ENCODE measurements around the gene POMGNT1. TPM values are rescaled to one million over a fixed set of nuclear protein-coding genes. Genes with fewer than 3 reads are reported as not detected.

Gene POMGNT1
- total and polyA plus RNA-seq, 2 of the 13 experiments (the other 11 are each of a cell fraction or from before 2014, with no cell fraction given) = 33.9 to 46.8 TPM

- TF ChIP-seq GMEB2 (CRISPR knock-in tag; IDR thresholded peaks at IDR 0.05; ENCODE audit: low read depth) = no peak
- no peak for TF ChIP-seq KAT8 (CRISPR knock-in tag; IDR thresholded peaks at IDR 0.05)
- TF ChIP-seq BCL3 (CRISPR knock-in tag; IDR thresholded peaks at IDR 0.05) = no peak
- 0 out of 2 replicates have a peak, but pooled peaks have one; percentile 11 for TF ChIP-seq KLF11 (CRISPR knock-in tag; IDR thresholded peaks at IDR 0.05)
- no peak for TF ChIP-seq NR2F2 (IDR thresholded peaks at IDR 0.05; ENCODE audit: borderline replicate concordance, low read depth)
- peak; percentile 56; the same call in 1 of the 2 replicates for TF ChIP-seq RBFOX2 (IDR thresholded peaks at IDR 0.05; ENCODE audit: low read depth, low read length)
- no peak for TF ChIP-seq ZNF446 (CRISPR knock-in tag; IDR thresholded peaks at IDR 0.05)
- no peak for TF ChIP-seq ZNF609 (CRISPR knock-in tag; IDR thresholded peaks at IDR 0.05; ENCODE audit: borderline replicate concordance)
- no peak for TF ChIP-seq KLF6 (CRISPR knock-in tag; IDR thresholded peaks at IDR 0.05)
- TF ChIP-seq ZNF232 (CRISPR knock-in tag; IDR thresholded peaks at IDR 0.05; ENCODE audit: borderline replicate concordance) = no peak; the same call in 1 of the 2 replicates
- TF ChIP-seq ZNF556 (CRISPR knock-in tag; IDR thresholded peaks at IDR 0.05; ENCODE audit: borderline replicate concordance) = no peak
- no peak for TF ChIP-seq FOXK2 (IDR thresholded peaks at IDR 0.05)
- no peak for TF ChIP-seq KMT2A (CRISPR knock-in tag; IDR thresholded peaks at IDR 0.05)
- no peak for TF ChIP-seq SP2 (CRISPR knock-in tag; IDR thresholded peaks at IDR 0.05)
- no peak for TF ChIP-seq MTERF4 (CRISPR knock-in tag; IDR thresholded peaks at IDR 0.05)
- TF ChIP-seq ZSCAN21 (CRISPR knock-in tag; IDR thresholded peaks at IDR 0.05; ENCODE audit: borderline replicate concordance) = 0 out of 2 replicates have a peak, but pooled peaks have one; percentile 42
- TF ChIP-seq ZNF282 (IDR thresholded peaks at IDR 0.05; ENCODE audit: partially characterized antibody) = no peak
- no peak for TF ChIP-seq ZNF652 (CRISPR knock-in tag; IDR thresholded peaks at IDR 0.05; ENCODE audit: borderline replicate concordance, low read depth)
- TF ChIP-seq SRF (IDR thresholded peaks at IDR 0.05; ENCODE audit: low read depth, low read length) = no peak
- no peak for TF ChIP-seq ZNF430 (CRISPR knock-in tag; IDR thresholded peaks at IDR 0.05)
- TF ChIP-seq ATF7-NPFF (CRISPR knock-in tag; IDR thresholded peaks at IDR 0.05; ENCODE audit: low read depth) = no peak
- no peak for TF ChIP-seq HCFC1 (IDR thresholded peaks at IDR 0.05; ENCODE audit: low read depth, low read length)
- no peak for TF ChIP-seq THAP11 (CRISPR knock-in tag; IDR thresholded peaks at IDR 0.05)
Measured at GRCh38 chr1:46246548-46247435, 48.6 kb upstream of the POMGNT1 start (continued).

All from HepG2 (cell line).